Colonic mucosa (tissue), 4 donors: ENCODE data around the gene ABCD3. TPM values are rescaled to one million over a fixed set of nuclear protein-coding genes. Genes with fewer than 3 reads are reported as not detected.

ENCODE experiments used
- DNase-seq: peaks from one replicate; pipeline ENCODE4 v3.0.0-alpha.2; 2020
- H3K27ac ChIP-seq: fragments of 200-600 bp; one replicate; pipeline ENCODE4 v1.8.0; 2021
- H3K27me3 ChIP-seq: fragments of 200-600 bp; one replicate; pipeline ENCODE4 v1.8.0; 2021
- H3K36me3 ChIP-seq: fragments of 200-600 bp; one replicate; pipeline ENCODE4 v1.8.0; 2021
- H3K4me1 ChIP-seq: fragments of 200-600 bp; one replicate; pipeline ENCODE4 v1.8.0; 2021; ENCODE audit warnings: mild to moderate bottlenecking
- H3K4me3 ChIP-seq: fragments of 200-600 bp; one replicate; pipeline ENCODE4 v1.8.0; 2021
- H3K9ac ChIP-seq, 2 donors: one replicate each; pipeline ENCODE4 v1.7.0; 2013; ENCODE audit warnings: control low read depth in 2 of 2, low read depth in 2 of 2, low read length in 2 of 2
- H3K9me3 ChIP-seq: fragments of 200-600 bp; one replicate; pipeline ENCODE4 v1.8.0; 2021
- intact Hi-C: fragments of 100-400 bp; cut with DNase I; formaldehyde crosslinking; loops from one replicate; pipeline ENCODE4 v1.14.1; 2022
- total RNA-seq, 2 donors: library from RNA; stranded (reverse); fragmentation: NEBNext Ultra II Directional in 1 of 2; extraction: Animal tissue kit (Norgen Biotek cat#: 25700) in 1 of 2; gene quantifications; one replicate each; pipeline ENCODE4 v1.2.1, GENCODE V29; 2021
- TF ChIP-seq, protein P1 (sequence below): fragments of 200-600 bp; IDR thresholded peaks from one replicate; pipeline ENCODE4 v1.8.0; 2022; ENCODE audit warnings: antibody characterized with exemption, mild to moderate bottlenecking
- donor health status: healthy.
- donor health status: DM: no; HTN: no; CAD: no.
- donor health status: DM: no; HTN: no; CAD: no.

Gene ABCD3
- total RNA-seq, 2 donors from 2014 or later, result 99.2 to 100 TPM

DNA sequence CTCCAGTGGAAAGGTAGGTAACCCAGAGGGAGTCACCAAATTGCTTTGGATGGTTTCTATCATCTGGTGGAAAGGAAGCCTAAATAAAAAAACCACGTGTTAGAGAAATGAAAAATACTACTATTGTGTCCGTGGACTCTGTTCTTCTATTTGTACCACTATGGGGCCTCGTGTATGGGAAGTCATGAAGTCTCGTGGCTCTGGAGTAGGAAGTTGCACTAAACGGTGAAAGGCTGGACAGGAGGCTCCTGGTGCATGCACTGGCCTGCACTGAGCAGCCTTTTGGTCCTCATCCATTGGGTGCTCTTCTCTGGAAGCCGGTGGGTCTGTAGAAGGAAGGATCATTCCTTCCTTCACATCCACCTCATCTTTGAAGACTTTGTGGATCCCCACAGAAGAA lies 106.3 kb downstream of the ABCD3 start:
- Histone ChIP-seq H3K9me3 (no peaks in the 10 kb centered on the region), H3K27me3 (no peaks in the 10 kb centered on the region), H3K27ac (no peak overlapping the region), H3K4me3 (no peak overlapping the region), H3K4me1 (no peaks in the 10 kb centered on the region), H3K9ac (no peak overlapping the region), H3K36me3 (no peaks in the 10 kb centered on the region)
- no peak for DNase-seq
- TF ChIP-seq, protein P1, sequence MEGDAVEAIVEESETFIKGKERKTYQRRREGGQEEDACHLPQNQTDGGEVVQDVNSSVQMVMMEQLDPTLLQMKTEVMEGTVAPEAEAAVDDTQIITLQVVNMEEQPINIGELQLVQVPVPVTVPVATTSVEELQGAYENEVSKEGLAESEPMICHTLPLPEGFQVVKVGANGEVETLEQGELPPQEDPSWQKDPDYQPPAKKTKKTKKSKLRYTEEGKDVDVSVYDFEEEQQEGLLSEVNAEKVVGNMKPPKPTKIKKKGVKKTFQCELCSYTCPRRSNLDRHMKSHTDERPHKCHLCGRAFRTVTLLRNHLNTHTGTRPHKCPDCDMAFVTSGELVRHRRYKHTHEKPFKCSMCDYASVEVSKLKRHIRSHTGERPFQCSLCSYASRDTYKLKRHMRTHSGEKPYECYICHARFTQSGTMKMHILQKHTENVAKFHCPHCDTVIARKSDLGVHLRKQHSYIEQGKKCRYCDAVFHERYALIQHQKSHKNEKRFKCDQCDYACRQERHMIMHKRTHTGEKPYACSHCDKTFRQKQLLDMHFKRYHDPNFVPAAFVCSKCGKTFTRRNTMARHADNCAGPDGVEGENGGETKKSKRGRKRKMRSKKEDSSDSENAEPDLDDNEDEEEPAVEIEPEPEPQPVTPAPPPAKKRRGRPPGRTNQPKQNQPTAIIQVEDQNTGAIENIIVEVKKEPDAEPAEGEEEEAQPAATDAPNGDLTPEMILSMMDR, result no peak
- intact Hi-C loops, result loop anchor here (5.0 kb wide), 1 partner anchor 283 kb away; no protein-coding TSS in a partner anchor

GRCh38 chr1:94526152-94526980 lies 108.2 kb downstream of the ABCD3 start:
- no peak overlapping the region for H3K9ac ChIP-seq
- no peak overlapping the region for H3K4me3 ChIP-seq
- no peak overlapping the region for H3K27ac ChIP-seq
- no peaks in the 10 kb centered on the region for H3K36me3 ChIP-seq
- TF ChIP-seq, protein P1, result no peak
- H3K9me3 ChIP-seq, result no peaks in the 10 kb centered on the region
- intact Hi-C loops, result no loop called here
- DNase-seq, result no peak
- H3K4me1 ChIP-seq, result no peaks in the 10 kb centered on the region
- no peaks in the 10 kb centered on the region for H3K27me3 ChIP-seq

DNA sequence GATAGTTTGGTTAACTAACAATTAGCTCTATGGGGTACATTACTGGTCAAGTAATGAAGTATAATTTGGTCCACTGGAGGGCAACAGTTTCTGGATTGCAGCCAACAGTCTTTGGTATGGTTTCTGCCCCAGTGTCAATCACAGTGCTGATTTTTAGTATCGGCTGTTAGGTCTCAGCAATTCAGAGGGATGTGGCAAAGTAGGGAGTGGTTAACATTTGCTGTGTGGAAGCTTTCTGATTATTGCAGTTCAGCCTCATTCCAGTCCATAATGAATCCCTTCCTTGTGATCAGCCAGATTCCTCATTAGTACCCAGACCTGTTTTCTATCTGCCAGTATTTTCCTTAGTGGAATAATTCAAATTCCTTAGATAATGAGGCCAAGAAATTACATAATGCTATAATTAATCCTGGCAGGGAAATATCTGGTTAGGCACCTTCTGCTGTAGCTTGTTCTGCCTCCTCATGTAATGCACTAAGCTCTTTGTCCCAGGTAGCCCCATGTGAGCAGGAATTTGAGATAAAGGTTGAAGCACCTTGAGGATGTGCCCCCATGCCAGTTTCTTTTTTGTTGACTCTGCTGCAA lies 109.3 kb downstream of the ABCD3 start:
- H3K27me3 ChIP-seq, result no peaks in the 10 kb centered on the region
- no peak for DNase-seq

DNA sequence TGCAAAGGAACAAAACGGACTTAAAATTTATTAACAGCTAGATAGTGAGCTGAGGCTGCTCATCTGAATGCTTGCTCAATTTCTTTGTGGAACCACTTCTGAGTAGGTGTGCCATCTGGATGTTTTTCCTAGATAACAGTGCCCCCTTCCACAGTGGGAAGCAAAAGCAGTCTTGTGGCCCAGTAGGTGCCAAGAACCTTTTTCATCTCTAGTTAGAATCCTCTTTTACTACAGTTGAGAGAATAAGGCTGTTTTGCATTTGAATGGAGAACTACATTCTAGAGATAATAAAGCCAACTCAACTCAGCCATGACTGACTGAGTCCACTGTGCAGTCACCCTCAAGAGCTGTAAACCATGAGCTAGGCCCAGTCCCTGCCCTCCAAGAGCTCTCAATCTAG lies 110.1 kb downstream of the ABCD3 start:
- H3K4me3 ChIP-seq, result no peak overlapping the region
- intact Hi-C loops, result no loop called here
- TF ChIP-seq, protein P1, result no peak
- no peaks in the 10 kb centered on the region for H3K27me3 ChIP-seq
- H3K36me3 ChIP-seq, result peaks cover 4% of the 10 kb centered on the region
- H3K9ac ChIP-seq, result no peak overlapping the region
- DNase-seq, result no peak
- no peaks in the 10 kb centered on the region for H3K4me1 ChIP-seq
- no peaks in the 10 kb centered on the region for H3K9me3 ChIP-seq
- H3K27ac ChIP-seq, result no peak overlapping the region

More for the DNA sequence above, 109.3 kb downstream of the ABCD3 start:
- H3K4me3 ChIP-seq, result no peak overlapping the region
- no peaks in the 10 kb centered on the region for H3K9me3 ChIP-seq
- H3K4me1 ChIP-seq, result no peaks in the 10 kb centered on the region
- H3K36me3 ChIP-seq, result peaks cover 4% of the 10 kb centered on the region
- no peak overlapping the region for H3K9ac ChIP-seq
- H3K27ac ChIP-seq, result no peak overlapping the region
- TF ChIP-seq, protein P1, result no peak
- intact Hi-C loops, result no loop called here

- DNase-seq, result no peak
- Histone ChIP-seq H3K36me3 (peaks cover 4% of the 10 kb centered on the region), H3K4me3 (no peak overlapping the region), H3K9me3 (no peaks in the 10 kb centered on the region), H3K27me3 (no peaks in the 10 kb centered on the region), H3K27ac (no peak overlapping the region), H3K4me1 (no peaks in the 10 kb centered on the region), H3K9ac (no peak overlapping the region)
- intact Hi-C loops, result no loop called here
- TF ChIP-seq, protein P1, result no peak
Measured at GRCh38 chr1:94528826-94529225, 110.6 kb downstream of the ABCD3 start.
